ENCODE results near the gene EIF4EBP2.

EIF4EBP2 gene

DNA sequence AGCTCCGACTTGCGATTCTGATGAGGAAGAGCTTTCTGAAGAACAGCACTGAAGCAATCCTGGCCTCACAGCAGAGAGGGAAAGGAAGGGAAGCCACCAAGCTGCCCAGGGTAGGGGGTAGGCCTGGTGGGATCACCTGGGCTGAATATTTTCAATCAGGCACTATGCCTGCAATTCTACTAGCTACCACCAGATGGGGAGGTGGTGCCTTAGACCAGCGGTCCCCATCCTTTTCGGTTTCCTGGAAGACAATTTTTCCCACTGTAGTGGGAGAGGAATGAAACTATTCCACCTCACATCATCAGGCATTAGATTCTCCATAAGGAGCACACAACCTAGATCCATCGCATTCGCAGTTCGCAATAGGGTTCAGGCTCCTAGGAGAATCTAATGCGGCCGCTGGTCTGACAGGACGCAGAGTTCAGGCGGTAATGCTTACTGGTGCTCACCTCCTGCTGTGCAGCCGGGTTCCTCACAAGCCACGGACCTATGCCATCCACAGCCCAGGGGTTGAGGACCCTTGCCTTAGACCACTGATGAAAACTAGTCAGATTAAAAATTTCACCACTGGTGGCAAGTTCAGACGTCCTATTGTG lies 24.3 kb upstream of the EIF4EBP2 start:
- no peak for DNase-seq (ENCODE audit: low spot score)

DNA sequence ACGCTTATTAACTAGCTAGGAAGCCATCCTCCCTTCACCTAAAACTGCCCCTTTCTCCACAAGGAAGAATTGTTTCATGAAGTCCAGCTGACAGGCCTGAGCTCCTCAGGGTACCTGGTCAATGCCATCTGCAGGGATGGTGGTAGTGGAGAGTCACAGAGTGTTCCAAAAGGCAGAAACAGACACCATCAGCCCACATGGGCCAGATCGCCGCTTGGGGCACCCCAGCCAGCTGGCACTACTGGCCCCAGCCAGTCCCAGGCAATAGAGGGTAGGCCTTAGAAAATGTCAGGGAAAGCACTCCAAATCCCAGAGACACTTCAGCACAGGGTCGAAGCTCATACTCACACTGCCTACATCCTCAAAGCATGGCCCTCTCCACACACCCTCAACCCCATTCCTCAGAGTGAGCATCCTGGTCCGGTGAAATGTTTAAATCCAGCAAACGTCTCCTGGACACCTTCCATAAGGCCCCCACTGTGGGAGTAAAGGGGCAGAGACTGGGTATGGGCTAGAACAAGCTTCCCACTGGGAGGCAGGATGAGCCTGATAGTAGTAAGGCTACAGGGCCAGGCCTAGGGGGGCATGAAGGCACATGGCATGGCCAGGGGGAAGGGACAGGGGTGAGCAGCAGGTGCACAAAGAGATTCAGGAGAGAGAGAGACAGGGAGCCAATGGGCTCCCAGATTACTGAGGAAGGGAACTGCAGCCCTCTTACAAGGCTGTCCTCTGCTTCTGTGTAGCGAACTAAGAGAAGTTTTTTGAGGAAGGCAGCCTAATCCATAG lies 23.4 kb upstream of the EIF4EBP2 start:
- DNase-seq (ENCODE audit: low spot score) = no peak

DNA sequence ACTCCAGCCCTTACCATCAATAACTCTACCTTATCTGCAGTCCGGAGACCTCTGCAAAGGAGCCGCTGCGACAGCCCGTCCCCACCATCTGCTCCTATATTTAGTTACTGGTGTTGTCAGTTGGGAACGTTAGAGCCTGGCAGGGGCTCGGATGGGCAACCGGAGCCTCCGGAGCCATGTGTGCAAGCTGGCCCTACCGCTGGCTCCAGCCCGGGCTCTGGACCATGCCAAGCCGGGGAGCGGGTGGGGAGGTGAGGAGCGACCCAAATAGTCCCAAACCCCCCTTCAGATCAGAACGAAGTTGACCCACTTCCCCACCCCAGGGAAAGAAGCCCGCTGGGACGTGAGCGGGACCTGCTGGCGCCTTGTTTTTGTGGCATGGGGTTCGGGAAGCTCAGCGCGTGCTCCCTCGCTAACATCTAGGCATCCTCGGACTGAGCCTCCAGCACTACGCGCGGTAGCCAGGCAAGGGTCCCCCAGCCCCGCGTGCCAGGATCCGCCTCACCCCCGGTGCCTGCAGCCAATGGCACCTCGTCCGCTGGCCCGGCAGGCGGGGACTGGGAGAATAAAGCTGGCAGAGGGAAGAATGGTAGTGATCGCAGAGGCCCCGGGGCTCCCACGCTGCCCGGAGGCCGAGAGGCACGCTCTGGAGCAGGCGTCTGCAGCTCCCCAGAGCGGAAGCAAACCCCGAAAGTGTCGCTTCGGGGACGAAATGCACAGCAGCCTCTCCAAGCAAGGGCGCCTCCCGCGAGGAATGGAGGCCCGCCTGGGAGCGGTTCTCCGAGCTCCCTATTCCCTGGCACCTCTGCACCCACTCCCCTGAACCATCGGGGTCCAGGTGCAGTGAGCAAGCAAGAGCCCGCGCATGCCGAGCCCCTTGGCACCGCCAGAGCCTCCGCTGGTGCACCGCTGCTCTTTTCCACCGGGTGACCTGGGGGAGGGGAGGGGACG lies 22.2 kb upstream of the EIF4EBP2 start:
- DNase-seq (ENCODE audit: low spot score) = peak; percentile 5

DNA sequence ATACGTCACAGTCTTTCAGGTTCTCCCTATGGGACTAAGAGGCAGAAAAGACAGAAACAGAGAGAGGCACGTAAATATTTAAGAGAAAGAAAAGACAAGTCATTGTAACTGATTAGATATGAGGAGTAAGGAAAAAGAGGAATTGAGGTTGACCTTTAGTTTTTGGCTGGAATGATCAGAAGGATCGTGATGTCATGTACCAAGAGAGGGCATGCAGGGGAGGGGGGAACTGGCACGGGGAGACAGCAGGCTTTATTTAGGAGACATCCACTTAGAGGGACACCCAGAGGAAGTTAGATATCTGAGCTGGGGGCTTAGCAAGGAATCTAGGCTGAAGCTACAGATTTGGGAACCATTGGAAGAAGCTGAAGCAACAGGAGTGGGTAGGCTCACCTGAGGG lies 12.3 kb upstream of the EIF4EBP2 start:
- no peak for DNase-seq (ENCODE audit: low spot score)

DNA sequence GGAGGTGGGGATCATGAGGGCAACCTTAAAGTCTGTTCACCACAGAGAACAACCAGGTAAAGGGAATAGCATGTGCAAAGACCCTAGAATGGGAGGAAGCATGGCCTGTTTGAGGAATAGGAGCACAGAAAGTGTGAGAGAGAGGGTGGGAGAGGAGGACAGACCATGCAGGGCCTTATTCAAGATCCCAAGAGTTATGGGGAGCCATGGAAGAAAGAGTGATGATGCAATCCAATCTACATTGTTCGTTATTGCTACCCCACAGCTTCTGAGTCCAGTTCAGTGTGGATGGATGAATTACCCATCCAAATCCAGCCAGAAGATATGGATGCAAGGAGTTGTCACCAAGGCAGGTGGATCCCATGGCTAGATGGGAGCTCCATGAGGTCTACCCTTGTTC lies 7.8 kb upstream of the EIF4EBP2 start:
- no peak for DNase-seq (ENCODE audit: low spot score)

DNA sequence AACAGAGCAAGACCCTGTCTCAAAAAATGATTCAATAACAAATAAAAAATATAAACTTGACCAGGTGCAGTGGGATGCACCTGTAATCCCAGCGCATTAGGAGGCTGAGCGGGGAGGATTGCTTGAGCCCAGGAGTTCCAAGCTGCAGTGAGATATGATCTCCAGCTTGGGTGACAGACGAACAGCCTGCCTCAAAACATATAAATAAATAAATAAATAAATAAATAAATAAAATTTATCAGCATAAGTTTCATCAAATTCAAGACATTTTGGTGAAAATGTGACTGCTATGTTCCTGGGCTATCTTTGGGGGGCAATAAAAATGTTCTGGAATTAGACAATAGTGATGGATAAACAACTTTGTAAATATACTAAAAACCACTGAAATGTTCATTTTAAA lies 4.8 kb upstream of the EIF4EBP2 start:
- no peak for DNase-seq (ENCODE audit: low spot score)

DNA sequence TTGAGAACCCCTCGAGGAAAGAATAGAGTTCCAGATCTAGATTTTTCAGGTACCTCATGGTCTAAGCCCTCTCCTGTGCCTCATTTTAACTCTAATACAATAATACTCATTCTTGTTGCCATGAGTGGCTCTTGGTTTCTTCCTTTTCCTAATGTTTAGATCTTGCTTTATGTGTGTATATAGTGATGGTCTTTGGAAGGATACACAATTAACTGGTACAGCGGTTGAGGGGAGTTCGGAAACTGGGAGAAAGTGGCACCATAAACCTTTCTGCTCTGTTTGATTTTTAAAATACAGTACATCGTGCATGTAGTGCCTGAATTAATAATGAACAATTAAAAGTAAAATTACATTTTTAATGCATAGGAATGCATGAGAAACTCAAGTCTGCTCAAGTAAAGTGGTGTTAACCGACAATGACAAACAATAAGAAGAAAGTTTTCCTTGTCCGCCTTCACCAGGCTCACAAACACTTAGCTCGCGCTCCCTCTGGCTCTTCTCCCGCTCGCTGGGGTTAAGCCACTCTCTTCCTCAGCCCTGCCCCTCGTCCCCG lies 386 bp upstream of the EIF4EBP2 start:
- no peak for DNase-seq (ENCODE audit: low spot score)

DNA sequence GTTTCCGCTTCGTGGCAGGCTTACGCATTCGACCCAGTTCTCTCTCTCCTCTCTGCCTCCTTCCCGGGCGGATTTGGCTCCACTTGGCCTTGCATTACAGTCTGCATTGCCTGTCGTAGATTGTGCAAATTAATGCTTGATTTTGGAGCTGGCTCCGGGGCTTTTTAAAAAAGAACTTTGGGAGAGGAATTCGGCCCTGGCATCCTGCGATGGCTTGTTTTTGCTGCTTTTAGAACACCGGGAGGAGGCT lies 767 bp downstream of the EIF4EBP2 start:
- DNase-seq (ENCODE audit: low spot score) = no peak

DNA sequence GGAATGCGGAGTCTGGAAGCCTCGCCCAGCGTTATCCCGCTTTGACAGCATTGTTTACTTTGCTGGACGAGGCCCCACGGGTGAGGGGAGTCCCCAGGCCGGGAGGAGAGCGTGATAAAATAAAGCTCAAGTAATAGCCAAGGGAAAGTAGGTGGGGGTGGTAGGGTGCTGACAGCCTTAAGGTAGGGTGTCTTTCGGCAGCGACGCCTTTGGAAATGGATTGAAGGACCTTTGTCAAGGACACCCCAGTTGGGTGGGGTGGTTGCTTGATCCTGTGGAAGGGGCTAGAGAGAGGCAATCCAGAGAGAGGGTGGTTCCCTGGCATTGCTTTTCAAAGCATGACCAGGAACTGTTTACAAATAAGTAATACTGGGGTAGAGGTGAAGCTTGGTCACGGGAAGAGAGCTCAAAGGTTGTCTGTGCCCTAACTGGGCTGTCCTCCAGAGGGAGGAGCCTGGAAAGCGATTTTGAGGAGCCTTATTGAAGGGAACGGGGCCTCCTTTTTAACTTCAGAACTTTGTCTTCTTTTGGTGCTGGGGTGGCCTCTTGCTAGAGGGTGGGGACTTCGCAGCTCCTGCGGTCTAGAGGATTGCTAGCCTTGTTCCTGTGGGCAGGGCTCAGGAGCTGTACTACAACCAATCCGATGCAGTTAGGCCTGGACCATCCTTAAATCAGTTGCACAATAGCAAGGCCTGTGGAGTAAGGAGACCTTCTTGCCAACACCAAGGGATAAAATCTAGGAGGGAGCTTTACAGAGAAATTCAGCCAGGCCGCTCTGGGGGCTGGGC lies 1.3 kb downstream of the EIF4EBP2 start:
- peak; percentile 26 for DNase-seq (ENCODE audit: low spot score)

DNA sequence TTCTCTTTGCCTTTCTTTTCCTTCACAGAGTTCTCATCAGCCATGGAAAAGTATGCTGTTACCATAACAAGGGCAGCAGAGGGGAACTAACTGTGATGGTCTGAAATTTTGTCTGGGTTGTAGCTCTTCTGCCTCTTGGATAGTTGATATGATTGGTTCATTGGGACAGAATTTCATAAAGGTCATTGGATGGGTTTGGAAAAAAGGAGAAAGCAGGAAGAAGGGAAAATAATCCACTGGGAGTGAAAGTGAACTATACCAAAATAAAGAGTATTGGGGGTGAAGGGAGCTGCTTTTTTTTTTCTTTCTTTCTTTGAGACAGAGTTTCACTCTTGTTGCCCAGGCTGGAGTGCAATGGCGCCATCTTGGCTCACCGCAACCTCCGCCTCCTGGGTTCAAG lies 5.8 kb downstream of the EIF4EBP2 start:
- DNase-seq (ENCODE audit: low spot score) = no peak

DNA sequence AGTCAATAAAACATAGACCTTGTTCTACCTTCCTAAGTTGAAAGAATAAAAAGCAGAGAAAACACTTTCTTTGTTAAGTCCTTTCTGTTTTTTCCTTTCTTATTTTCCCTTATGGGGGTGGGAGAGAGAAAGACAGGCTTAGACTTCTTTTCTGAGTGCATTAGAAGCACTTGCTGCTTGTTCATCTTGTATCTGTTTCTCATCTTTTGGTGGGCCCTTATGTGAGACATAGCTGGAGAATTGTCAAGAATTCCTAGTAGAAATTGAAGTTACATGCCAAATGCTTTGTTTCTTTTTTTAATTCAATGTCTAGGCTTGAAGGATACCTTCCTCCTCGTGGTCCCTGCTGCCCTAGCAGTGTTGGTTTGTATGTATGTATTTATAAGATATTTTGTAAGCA lies 6.7 kb downstream of the EIF4EBP2 start:
- no peak for DNase-seq (ENCODE audit: low spot score)

DNA sequence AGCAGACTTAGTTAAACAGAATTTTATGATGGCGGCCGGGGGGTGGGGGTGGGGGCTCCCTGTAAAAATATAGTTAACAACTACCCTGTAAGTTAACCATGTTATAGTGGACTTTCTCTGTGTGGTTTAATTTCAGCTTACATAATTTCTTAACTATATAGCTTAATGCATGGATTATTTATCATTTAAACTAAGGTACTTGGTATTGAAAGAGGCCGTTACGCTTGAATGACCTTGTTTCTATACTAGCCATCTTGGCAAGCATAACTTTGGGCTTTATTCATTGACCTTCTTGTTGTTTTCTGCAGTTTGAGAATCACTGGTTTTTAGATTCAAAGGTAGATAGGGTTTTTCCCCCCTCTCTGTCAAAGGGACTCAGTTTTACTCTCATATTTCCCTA lies 8.4 kb downstream of the EIF4EBP2 start:
- DNase-seq (ENCODE audit: low spot score) = no peak

DNA sequence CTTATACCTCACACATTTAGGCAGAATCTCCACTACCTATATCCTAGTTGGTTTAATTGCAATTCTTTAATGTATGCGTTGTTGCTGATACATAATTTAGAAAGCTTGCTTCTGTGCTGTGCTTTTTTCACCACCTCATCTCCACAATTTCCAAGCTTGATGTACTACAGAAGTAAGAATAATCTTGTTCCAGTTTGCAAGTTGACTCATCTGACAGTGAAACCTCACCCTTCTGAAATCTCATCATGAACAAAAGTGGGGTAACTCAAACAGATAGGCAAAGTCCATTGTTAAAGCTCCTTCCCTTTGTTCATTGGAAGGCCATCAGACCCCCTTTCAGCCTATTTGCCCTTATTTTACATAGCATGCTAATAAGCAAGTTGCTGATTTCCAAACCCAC lies 13.6 kb downstream of the EIF4EBP2 start:
- no peak for DNase-seq (ENCODE audit: low spot score)

DNA sequence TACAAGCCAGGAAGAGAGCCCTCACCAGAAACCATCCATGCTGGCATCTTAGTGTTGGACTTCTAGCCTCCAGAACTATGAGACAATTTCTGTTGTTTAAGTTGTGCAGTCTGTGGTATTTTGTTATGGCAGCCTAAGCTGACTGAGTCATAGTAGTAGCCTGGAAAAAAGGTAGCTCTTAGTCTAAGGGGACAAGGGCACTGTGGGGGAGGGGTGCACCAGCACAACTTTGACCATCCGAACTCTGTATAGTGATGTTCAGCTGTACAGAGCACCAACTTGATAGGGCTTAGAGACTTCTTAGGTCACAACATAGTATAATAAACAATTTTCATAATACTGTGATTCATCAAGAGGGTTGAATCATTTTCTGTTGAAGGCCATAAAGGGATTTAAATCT lies 14.3 kb downstream of the EIF4EBP2 start:
- DNase-seq (ENCODE audit: low spot score) = no peak

DNA sequence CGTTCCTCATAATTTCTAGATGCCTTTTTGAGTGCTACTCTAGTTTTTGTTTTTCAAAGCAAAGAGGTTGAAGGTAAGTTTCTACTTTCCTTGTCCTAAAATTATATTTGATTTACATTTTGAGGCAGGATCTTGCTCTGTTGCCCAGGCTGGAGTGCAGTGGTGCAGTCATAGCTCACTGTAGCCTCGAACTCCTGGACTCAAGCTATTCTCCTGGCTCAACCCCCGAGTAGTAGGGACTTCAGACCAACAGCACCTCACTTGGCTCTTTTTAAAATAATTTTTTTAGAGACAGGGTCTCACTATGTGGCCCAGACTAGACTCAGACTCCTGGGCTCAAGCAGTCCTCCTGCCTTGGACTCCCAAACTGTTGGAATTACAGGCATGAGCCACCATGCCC lies 14.8 kb downstream of the EIF4EBP2 start:
- no peak for DNase-seq (ENCODE audit: low spot score)

DNA sequence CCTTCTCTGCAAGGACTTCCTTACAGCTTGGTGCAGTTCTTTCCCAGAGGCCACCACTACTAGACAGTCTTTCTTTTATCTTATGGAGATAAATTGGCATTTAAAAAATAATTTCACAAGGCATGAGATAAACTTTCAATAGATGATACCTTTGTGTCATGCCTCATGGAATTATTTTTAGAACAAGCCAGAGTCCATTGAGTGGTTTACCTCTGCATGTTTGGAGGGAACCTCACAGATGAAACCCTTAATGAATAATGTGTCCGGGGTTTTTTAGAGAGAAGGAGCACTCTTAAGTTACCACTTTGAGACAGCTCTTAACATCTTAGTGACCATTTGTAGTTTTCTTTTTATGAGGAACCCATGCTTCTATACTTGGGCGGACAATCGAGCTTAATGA lies 20.4 kb downstream of the EIF4EBP2 start:
- no peak for DNase-seq (ENCODE audit: low spot score)

DNA sequence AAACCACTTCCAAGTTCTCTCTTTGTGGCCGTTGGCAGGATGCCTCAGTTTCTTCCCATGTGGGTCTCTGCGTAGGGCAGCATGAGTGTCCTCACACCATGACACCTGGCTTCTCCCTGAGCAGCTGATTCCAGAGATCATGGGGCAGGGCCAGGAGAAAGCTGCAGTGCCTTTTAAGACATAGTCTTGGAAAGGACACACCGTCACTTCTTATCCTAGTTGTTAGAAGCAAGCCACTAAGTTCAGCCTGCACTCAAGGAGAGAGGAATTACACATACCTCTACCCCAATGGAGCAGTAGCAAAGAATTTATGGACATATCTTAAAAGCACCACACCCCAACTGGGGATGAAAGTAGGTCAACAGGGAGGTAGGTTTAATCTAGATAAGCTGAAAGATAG lies 21.2 kb downstream of the EIF4EBP2 start:
- no peak for DNase-seq (ENCODE audit: low spot score)

DNA sequence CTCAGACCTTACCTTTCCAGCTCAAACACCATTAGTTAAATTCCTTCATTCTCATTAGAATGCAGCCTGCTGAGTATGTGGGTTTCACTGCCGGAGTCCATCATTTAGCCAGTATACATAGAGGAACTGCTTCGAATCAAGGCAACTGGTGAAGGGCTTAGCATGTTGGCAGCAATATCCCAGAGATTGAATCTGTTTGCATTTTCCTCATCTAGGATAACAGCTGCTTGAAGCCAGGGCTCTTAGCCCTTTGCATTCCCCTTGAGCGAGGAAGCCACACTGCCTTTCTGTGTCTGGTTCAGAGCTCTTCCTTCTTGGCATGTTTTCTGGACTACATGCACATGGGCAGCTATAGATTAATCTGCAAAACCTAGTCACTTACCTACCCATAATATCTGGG lies 22.9 kb downstream of the EIF4EBP2 start:
- no peak for DNase-seq (ENCODE audit: low spot score)

DNA sequence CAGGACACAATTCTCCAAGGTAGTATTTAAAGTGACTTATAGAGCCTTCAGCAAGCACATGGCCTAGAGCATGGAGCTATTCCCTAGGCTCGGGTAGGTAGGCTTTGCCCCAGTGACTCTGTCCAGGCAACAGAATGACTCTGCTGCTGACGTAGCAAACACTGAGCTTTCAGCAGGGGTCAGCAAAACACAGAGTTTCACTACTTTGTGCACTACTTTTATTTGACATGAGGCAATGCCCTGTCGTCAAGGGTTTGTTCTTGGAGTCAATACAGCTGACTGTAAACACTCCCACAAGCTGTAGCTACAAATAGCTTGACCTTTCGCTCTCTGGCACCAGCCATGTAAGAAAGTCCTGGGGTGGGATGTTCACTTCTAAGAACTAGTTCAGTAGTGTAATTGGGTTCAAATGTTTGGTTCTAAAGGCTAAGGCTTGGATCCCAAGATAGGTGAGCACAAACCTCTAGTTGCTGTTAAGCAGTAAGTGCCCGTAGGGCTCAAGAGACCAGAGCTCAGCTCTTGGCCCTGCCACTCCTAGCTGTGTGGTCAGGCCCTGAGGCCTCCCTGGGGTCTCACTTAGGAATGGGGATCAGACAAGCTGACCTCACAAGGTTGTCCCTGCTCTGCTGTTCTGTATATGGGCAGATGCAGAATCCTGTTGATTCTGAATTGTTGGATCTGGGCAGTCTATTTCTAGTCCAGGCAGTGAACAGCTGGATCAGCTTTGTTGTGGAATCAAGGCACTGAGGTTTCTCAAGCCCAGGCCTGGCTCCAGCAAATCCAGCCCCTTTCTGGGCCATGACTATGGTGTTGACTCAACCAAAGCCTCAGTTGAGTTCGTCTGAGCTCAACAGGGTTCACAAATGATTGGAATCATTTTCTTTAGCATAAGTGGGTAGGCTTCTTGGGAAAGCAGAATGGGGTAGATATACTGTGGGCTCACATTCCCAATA lies 26.8 kb downstream of the EIF4EBP2 start:
- no peak for DNase-seq (ENCODE audit: low spot score)

DNA sequence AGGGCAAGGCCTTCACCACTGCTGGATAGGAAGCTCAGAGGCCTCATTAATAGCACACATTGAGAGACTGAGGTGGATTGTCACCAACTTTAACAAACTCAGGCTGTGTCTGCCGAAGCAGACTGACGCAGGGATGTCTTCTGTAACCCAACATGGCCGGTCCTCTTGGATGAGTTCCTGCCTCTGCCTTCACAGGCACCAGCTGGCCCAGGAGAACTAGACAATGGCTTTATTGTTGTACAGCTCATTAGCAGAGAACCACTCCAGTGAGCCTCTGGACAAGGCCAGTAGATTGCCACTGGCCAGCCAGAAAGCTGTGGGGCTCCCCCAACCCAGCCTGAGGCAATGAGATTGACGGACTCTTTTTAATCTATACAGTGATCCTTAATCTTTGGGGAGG lies 28.2 kb downstream of the EIF4EBP2 start:
- DNase-seq (ENCODE audit: low spot score) = no peak
